ENCODE data around the gene TNRC6B. TPM values are rescaled to one million over a fixed set of nuclear protein-coding genes. Genes with fewer than 3 reads are reported as not detected.

TNRC6B gene
- total RNA-seq, 1 experiment from 2014 or later: 58.1 TPM

DNA sequence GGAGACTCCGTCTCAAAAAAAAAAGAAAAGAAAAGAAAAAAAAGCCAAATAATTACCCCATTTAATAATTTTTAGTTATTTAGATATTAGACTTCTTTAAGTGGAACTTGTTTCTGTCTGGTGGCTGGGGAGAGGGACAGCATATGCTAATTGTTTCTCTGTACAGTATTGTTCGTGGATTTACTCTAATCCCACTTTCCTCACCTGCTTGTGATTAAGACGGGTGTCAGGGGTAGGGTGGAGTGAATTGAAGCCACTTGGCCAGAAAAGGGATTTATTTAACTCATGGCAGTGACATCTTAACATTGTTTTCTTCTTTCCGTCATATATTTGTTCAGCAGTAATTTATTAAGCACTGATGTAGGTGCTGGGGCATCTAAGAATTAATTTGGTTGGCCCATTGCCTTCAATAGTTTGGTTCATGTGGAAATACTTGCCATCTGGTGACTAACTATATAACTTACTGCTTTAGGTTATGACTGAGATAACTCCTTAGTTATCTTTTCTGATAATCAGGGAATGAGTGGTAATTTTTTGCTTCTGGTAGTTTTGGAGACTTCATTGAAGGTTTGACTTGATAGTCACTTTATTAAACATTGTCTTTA is 4.6 kb downstream of the TNRC6B start:
- H4K20me1 ChIP-seq (ENCODE audit: control insufficient read depth, insufficient read depth, insufficient read length): no peaks in the 10 kb centered on the region

More for the DNA sequence above, 4.6 kb downstream of the TNRC6B start:
- no peaks in the 10 kb centered on the region for H3K9me3 ChIP-seq (ENCODE audit: control insufficient read depth, low read depth, low read length)
- DNase-seq: no peak
- no peak overlapping the region for H2BK120ac ChIP-seq (ENCODE audit: low read depth, low read length, poor library complexity, severe bottlenecking)
- no peak overlapping the region; a peak in 2 of 7 replicates for H3K27ac Mint-ChIP-seq
- H2BK20ac ChIP-seq (ENCODE audit: low read depth, low read length, poor library complexity, severe bottlenecking): no peak overlapping the region
- H3K23me2 ChIP-seq (ENCODE audit: insufficient read length, low read depth, low read length, poor library complexity, severe bottlenecking): peaks cover 2% of the 10 kb centered on the region
- H2BK12ac ChIP-seq (ENCODE audit: insufficient read length, low read depth, low read length): no peak overlapping the region
- no peak overlapping the region for H3K9ac ChIP-seq (ENCODE audit: extremely low read depth, insufficient read length, low read length)
- H3K4me1 Mint-ChIP-seq: peaks cover 60 to 62% of the 10 kb centered on the region in 2 experiments
- no peak overlapping the region for H3K4ac ChIP-seq (ENCODE audit: low read depth, low read length)
- no peak overlapping the region for H2BK15ac ChIP-seq (ENCODE audit: low read depth, low read length)
- no peak overlapping the region for H2AK5ac ChIP-seq (ENCODE audit: insufficient read length, low read length)
- H3K27me3 Mint-ChIP-seq (ENCODE audit: low read depth): no peaks in the 10 kb centered on the region
- H3K4me2 ChIP-seq (ENCODE audit: insufficient read depth, insufficient read length, low read length): no peak overlapping the region
- WGBS (ENCODE audit: extremely low coverage, insufficient read length, low lambda C conversion rate): no CpG with 5 or more reads among the region's 4 CpGs
- H3T11ph ChIP-seq (ENCODE audit: low read length): no peak overlapping the region
- no peak overlapping the region for H3K23ac ChIP-seq (ENCODE audit: insufficient read length, low read depth, low read length)
- H3K14ac ChIP-seq (ENCODE audit: insufficient read depth, low read length): no peak overlapping the region
- H3K27ac ChIP-seq (ENCODE audit: insufficient read length, low read depth, low read length): no peak overlapping the region
- no peak overlapping the region for H4K8ac ChIP-seq (replicated peaks; ENCODE audit: insufficient read length, low read depth, low read length)
- peaks cover 68% of the 10 kb centered on the region for H3K79me2 ChIP-seq (ENCODE audit: insufficient read depth, low read length)
- H3K36me3 Mint-ChIP-seq (ENCODE audit: insufficient read depth in 1 of 3, low read depth in 3 of 3): peaks cover 4 to 22% (median 12%) of the 10 kb centered on the region in 3 experiments; a peak in 6 of 7 replicates
- H2AFZ ChIP-seq (ENCODE audit: low read length): no peak overlapping the region
- H4K91ac ChIP-seq (ENCODE audit: insufficient read length, low read depth, low read length): no peak overlapping the region
- peaks cover 2 to 3% of the 10 kb centered on the region in 2 experiments; a peak in 3 of 5 replicates for H3K9me3 Mint-ChIP-seq
- H3K4me1 ChIP-seq (ENCODE audit: insufficient read depth, low read length): peaks cover 7% of the 10 kb centered on the region; the same call in 1 of the 2 replicates
- TF ChIP-seq CTCF (conservative IDR thresholded peaks at IDR 0.05): no peak
- peaks cover 3% of the 10 kb centered on the region for H3K79me1 ChIP-seq (ENCODE audit: insufficient read depth, low read depth, low read length, poor library complexity, severe bottlenecking)
- H3K4me3 Mint-ChIP-seq: peak overlapping the region in 1 of 2 experiments; percentile 24; a peak in 1 of 5 replicates
- no peak overlapping the region for H3K56ac ChIP-seq (ENCODE audit: insufficient read length, low read depth, low read length)
- H2BK5ac ChIP-seq (ENCODE audit: insufficient read length, low read length): no peak overlapping the region
- H4K5ac ChIP-seq (ENCODE audit: insufficient read length, low read depth, low read length): no peak overlapping the region
- H3K18ac ChIP-seq (ENCODE audit: insufficient read length, low read depth, low read length): no peak overlapping the region
- no peaks in the 10 kb centered on the region for H3K27me3 ChIP-seq (ENCODE audit: insufficient read depth, low read length)

All from H9 (cell line).